Measurements from ENCODE around the gene NPAS3.

The NPAS3 gene

GRCh38 chr14:32938719-32939253 lies at the start of gene NPAS3:
Gene NPAS3, plus strand, starts transcription at chr14:32938879.
- DNase-seq (ENCODE audit: low spot score) = no peak

- DNase-seq (ENCODE audit: low spot score) = peak; percentile 57
Observed at GRCh38 chr14:32896979-32897697, 41.5 kb upstream of the NPAS3 start.

GRCh38 chr14:32897698-32898064 lies 41.0 kb upstream of the NPAS3 start:
- DNase-seq (ENCODE audit: low spot score) = no peak

GRCh38 chr14:32898876-32899275 lies 39.8 kb upstream of the NPAS3 start:
- DNase-seq (ENCODE audit: low spot score) = no peak

- no peak for DNase-seq (ENCODE audit: low spot score)
Observed at GRCh38 chr14:32900547-32900946, 38.1 kb upstream of the NPAS3 start.

GRCh38 chr14:32905013-32905412 lies 33.7 kb upstream of the NPAS3 start:
- no peak for DNase-seq (ENCODE audit: low spot score)

- no peak for DNase-seq (ENCODE audit: low spot score)
Observed at GRCh38 chr14:32906672-32907071, 32.0 kb upstream of the NPAS3 start.

- DNase-seq (ENCODE audit: low spot score) = no peak
Observed at GRCh38 chr14:32908196-32909084, 30.2 kb upstream of the NPAS3 start.

GRCh38 chr14:32913725-32914124 lies 25.0 kb upstream of the NPAS3 start:
- no peak for DNase-seq (ENCODE audit: low spot score)

- DNase-seq (ENCODE audit: low spot score) = no peak
Observed at GRCh38 chr14:32914391-32914790, 24.3 kb upstream of the NPAS3 start.

GRCh38 chr14:32920696-32921276 lies 17.9 kb upstream of the NPAS3 start:
- no peak for DNase-seq (ENCODE audit: low spot score)

- no peak for DNase-seq (ENCODE audit: low spot score)
Observed at GRCh38 chr14:32925439-32925838, 13.2 kb upstream of the NPAS3 start.

GRCh38 chr14:32932302-32932913 lies 6.3 kb upstream of the NPAS3 start:
- no peak for DNase-seq (ENCODE audit: low spot score)

- no peak for DNase-seq (ENCODE audit: low spot score)
Observed at GRCh38 chr14:32932914-32933628, 5.6 kb upstream of the NPAS3 start.

- DNase-seq (ENCODE audit: low spot score) = no peak
Observed at GRCh38 chr14:32933629-32934072, 5.0 kb upstream of the NPAS3 start.

- DNase-seq (ENCODE audit: low spot score) = no peak
Observed at GRCh38 chr14:32934073-32934880, 4.4 kb upstream of the NPAS3 start.

GRCh38 chr14:32934881-32935633 lies 3.6 kb upstream of the NPAS3 start:
- no peak for DNase-seq (ENCODE audit: low spot score)

- DNase-seq (ENCODE audit: low spot score) = peak; percentile 69
Observed at GRCh38 chr14:32939254-32940065, 781 bp downstream of the NPAS3 start.

GRCh38 chr14:32940066-32940651 lies 1.5 kb downstream of the NPAS3 start:
- DNase-seq (ENCODE audit: low spot score) = peak; percentile 71
